HCT116 (cell line): ENCODE data around the gene TMEM52B. TPM values are rescaled to one million over a fixed set of nuclear protein-coding genes. Genes with fewer than 3 reads are reported as not detected.

Experiments used
- ATAC-seq: fragments of 200-7000 bp; cut with Tn5 transposase; 2 replicates; pipeline ENCODE4 v1.9.1; 2020; ENCODE audit warnings: mild to moderate bottlenecking, moderate library complexity
- BruUV-seq: library from RNA; stranded (reverse); fragments of 400-500 nt; replicated peaks from 2 replicates; lab custom pipeline; 2021; lab: Mats Ljungman, UMichigan
- CTCF ChIA-PET: fragments of 300-600 bp; sonication (Branson Sonifier 250); formaldehyde crosslinking; loops from one replicate; lab custom pipeline; 2021; ENCODE audit warnings: antibody characterized with exemption; lab: Charles Lee
- POLR2A ChIA-PET: fragments of 300-600, 350-600 bp; sonication (Branson Sonifier 250); formaldehyde crosslinking; loops from one replicate; lab custom pipeline; 2021; ENCODE audit warnings: antibody characterized with exemption; lab: Charles Lee
- RAD21 ChIA-PET, 2 experiments: fragments of 300-600 bp; sonication (Branson Sonifier 250); formaldehyde crosslinking; loops; one replicate each; lab custom pipeline; 2023; ENCODE audit warnings: low total read pairs in 2 of 2; ENCODE audit not compliant: uncharacterized antibody in 2 of 2, unreplicated experiment in 2 of 2, low non-redundant PET in 1 of 2; lab: Charles Lee
- DNase-seq: peaks from one replicate; pipeline ENCODE4 v3.0.0-alpha.2; 2010; ENCODE audit warnings: low read depth, low spot score
- H2AFZ ChIP-seq: fragments of 200-600 bp; shearing (Covaris generic), sonication (generic); 2 replicates; pipeline ENCODE4 v1.6.1; 2017; ENCODE audit warnings: low read depth, mixed run types, mixed read lengths, antibody characterized with exemption, low read length; ENCODE audit not compliant: poor library complexity, severe bottlenecking
- H3K27ac ChIP-seq: 2 replicates; pipeline ENCODE4 v1.5.1; 2012; ENCODE audit warnings: low read depth, low read length
- H3K27me3 ChIP-seq: fragments of 200-600 bp; sonication (generic); 2 replicates; pipeline ENCODE4 v1.6.1; 2016; ENCODE audit warnings: mixed run types, low read length, mixed read lengths; ENCODE audit not compliant: insufficient read depth
- H3K36me3 ChIP-seq, 2 experiments: fragments of 200-500 bp in 1 of 2; fragments of 200-600 bp in 1 of 2; sonication (Bioruptor generic) in 1 of 2; sonication (generic) in 1 of 2; 2 replicates each; pipeline versions ENCODE4 v1.5.1 to v1.6.1; 2014 to 2016; ENCODE audit warnings: low read length in 2 of 2, inconsistent platforms in 1 of 2, mixed read lengths in 1 of 2, mixed run types in 1 of 2; ENCODE audit not compliant: insufficient read depth in 2 of 2, control insufficient read depth in 1 of 2
- H3K4me1 ChIP-seq, 2 experiments: fragments of 200-600 bp in 1 of 2; sonication (generic) in 1 of 2; 2 replicates each; pipeline versions ENCODE4 v1.5.1 to v1.6.1; 2012 to 2017; ENCODE audit warnings: low read length in 2 of 2, inconsistent platforms in 1 of 2, mild to moderate bottlenecking in 1 of 2, mixed read lengths in 1 of 2, mixed run types in 1 of 2, moderate library complexity in 1 of 2; ENCODE audit not compliant: insufficient read depth in 2 of 2, control insufficient read depth in 1 of 2
- H3K4me2 ChIP-seq: fragments of 200-600 bp; sonication (generic); 2 replicates; pipeline ENCODE4 v1.6.1; 2017; ENCODE audit warnings: mixed run types, low read length, mixed read lengths
- H3K4me3 ChIP-seq, 2 experiments: fragments of 200-600 bp in 1 of 2; sonication (generic) in 1 of 2; replicated peaks in 1 of 2; 2 replicates each; pipeline ENCODE4 v1.5.1; 2011 to 2016; ENCODE audit warnings: low read length in 2 of 2, control low read depth in 1 of 2, low read depth in 1 of 2, mild to moderate bottlenecking in 1 of 2, mixed read lengths in 1 of 2, mixed run types in 1 of 2
- H3K79me2 ChIP-seq: fragments of 200-600 bp; sonication (generic); 2 replicates; pipeline ENCODE4 v1.6.1; 2017; ENCODE audit warnings: mild to moderate bottlenecking, mixed run types, low read length, moderate library complexity, mixed read lengths; ENCODE audit not compliant: insufficient read depth
- H3K9ac ChIP-seq: fragments of 200-600 bp; sonication (generic); 2 replicates; pipeline ENCODE4 v1.6.1; 2016; ENCODE audit warnings: low read length, mixed read lengths
- H3K9me2 ChIP-seq: fragments of 200-600 bp; sonication (generic), shearing (Covaris generic); 2 replicates; pipeline ENCODE4 v1.6.1; 2017; ENCODE audit warnings: mixed run types, mild to moderate bottlenecking, moderate library complexity; ENCODE audit not compliant: insufficient read depth
- H3K9me3 ChIP-seq, 2 experiments: fragments of 200-500 bp in 1 of 2; fragments of 200-600 bp in 1 of 2; sonication (Bioruptor generic) in 1 of 2; sonication (generic) in 1 of 2; 2 replicates each; pipeline ENCODE4 v1.6.1; 2014 to 2017; ENCODE audit warnings: low read length in 2 of 2, mixed read lengths in 2 of 2, inconsistent platforms in 1 of 2, low read depth in 1 of 2, mild to moderate bottlenecking in 1 of 2, mixed run types in 1 of 2, moderate library complexity in 1 of 2; ENCODE audit not compliant: control insufficient read depth in 1 of 2, insufficient read depth in 1 of 2
- H4K20me1 ChIP-seq: fragments of 200-600 bp; sonication (generic), shearing (Covaris generic); 2 replicates; pipeline ENCODE4 v1.6.1; 2017; ENCODE audit warnings: mixed run types, mild to moderate bottlenecking, moderate library complexity; ENCODE audit not compliant: insufficient read depth
- CBX3 ChIP-seq: IDR thresholded peaks from 2 replicates; pipeline ENCODE4 v1.6.1; 2012; ENCODE audit warnings: low read depth
- CEBPB ChIP-seq: IDR thresholded peaks from 2 replicates; pipeline ENCODE4 v1.6.1; 2012; ENCODE audit warnings: low read depth
- EGR1 ChIP-seq: IDR thresholded peaks from 2 replicates; pipeline ENCODE4 v1.6.1; 2012; ENCODE audit warnings: low read depth
- EZH2 ChIP-seq: fragments of 200-600 bp; sonication (generic); IDR thresholded peaks from 2 replicates; pipeline ENCODE4 v1.6.1; 2017; ENCODE audit warnings: antibody characterized with exemption, mixed run types
- EZH2phosphoT487 ChIP-seq: fragments of 200-600 bp; IDR thresholded peaks from 2 replicates; pipeline ENCODE4 v1.6.1; 2018; ENCODE audit warnings: antibody characterized with exemption, borderline replicate concordance
- FOSL1 ChIP-seq: IDR thresholded peaks from 2 replicates; pipeline ENCODE4 v1.6.1; 2012; ENCODE audit warnings: low read depth
- JUND ChIP-seq: IDR thresholded peaks from 2 replicates; pipeline ENCODE4 v1.6.1; 2012
- POLR2A ChIP-seq: IDR thresholded peaks from 2 replicates; pipeline ENCODE4 v1.7.0; 2011; ENCODE audit warnings: borderline replicate concordance; ENCODE audit not compliant: insufficient read depth, insufficient read length; ENCODE audit errors: extremely low read depth
- POLR2AphosphoS5 ChIP-seq: IDR thresholded peaks from 2 replicates; pipeline ENCODE4 v1.6.1; 2011; ENCODE audit warnings: mild to moderate bottlenecking, low read depth, low read length, moderate library complexity
- RAD21 ChIP-seq: IDR thresholded peaks from 2 replicates; pipeline ENCODE4 v1.6.1; 2012; ENCODE audit warnings: low read depth, mild to moderate bottlenecking
- SP1 ChIP-seq: IDR thresholded peaks from 2 replicates; pipeline ENCODE4 v1.6.1; 2012; ENCODE audit warnings: low read depth
- SRF ChIP-seq: IDR thresholded peaks from 2 replicates; pipeline ENCODE4 v1.6.1; 2012; ENCODE audit warnings: low read depth
- YY1 ChIP-seq: IDR thresholded peaks from 2 replicates; pipeline ENCODE4 v1.6.1; 2011; ENCODE audit warnings: low read length, low read depth, moderate library complexity, mild to moderate bottlenecking; ENCODE audit not compliant: insufficient replicate concordance; ENCODE audit errors: extremely low read depth
- ZFX ChIP-seq: fragments of 450-650 bp; IDR thresholded peaks from 2 replicates; pipeline ENCODE4 v1.6.1; 2017
- intact Hi-C: fragments of 100-400 bp; cut with micrococcal nuclease; formaldehyde crosslinking; loops from 2 replicates; pipeline ENCODE4 v1.10.0; 2022
- total RNA-seq: library from RNA; stranded (reverse); gene quantifications from one replicate; pipeline ENCODE4 v1.2.1, GENCODE V29; 2021; ENCODE audit not compliant: unreplicated experiment
- TF ChIP-seq, protein P1 (sequence below): IDR thresholded peaks from 2 replicates; pipeline ENCODE4 v1.6.1; 2012
- TF ChIP-seq, protein P2 (sequence below): IDR thresholded peaks from 2 replicates; pipeline ENCODE4 v1.6.1; 2011; ENCODE audit warnings: mild to moderate bottlenecking, low read length, moderate library complexity; ENCODE audit not compliant: insufficient replicate concordance; ENCODE audit errors: extremely low read depth
- TF ChIP-seq, protein P3 (sequence below), 3 experiments: fragments of 200-600 bp in 1 of 3; sonication (generic) in 1 of 3; IDR thresholded peaks in 2 of 3; conservative IDR thresholded peaks in 1 of 3; 2 replicates each; pipeline ENCODE4 v1.5.1; 2012 to 2017; ENCODE audit warnings: low read depth in 2 of 3, low read length in 2 of 3, antibody characterized with exemption in 1 of 3, borderline replicate concordance in 1 of 3, control low read depth in 1 of 3, mild to moderate bottlenecking in 1 of 3, mixed read lengths in 1 of 3, mixed run types in 1 of 3, moderate library complexity in 1 of 3; ENCODE audit not compliant: insufficient read depth in 1 of 3

Gene TMEM52B
- total RNA-seq, 1 experiment from 2014 or later = not detected

DNA sequence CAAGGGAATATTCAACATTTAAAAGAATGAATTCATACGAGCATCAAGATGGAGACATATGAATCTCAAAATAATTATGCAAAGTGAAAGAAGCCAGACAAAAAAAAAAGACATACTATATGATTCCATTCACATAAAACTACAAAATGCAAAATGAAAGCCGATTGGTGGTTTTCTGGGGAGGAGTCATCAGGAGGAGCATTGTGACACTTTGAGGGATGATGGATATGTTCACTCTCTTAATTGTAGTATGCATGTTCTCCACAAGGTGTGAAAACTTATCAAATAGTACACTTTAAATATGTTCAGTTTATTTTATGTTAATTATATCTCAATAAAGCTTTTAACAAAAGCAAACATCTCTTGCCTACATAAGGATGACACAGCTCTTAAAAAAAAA lies 20.4 kb upstream of the TMEM52B start:
- no peak overlapping the region for H2AFZ ChIP-seq
- no peak overlapping the region for H3K4me3 ChIP-seq
- peaks cover 0 to 4% of the 10 kb centered on the region in 2 experiments; a peak in 1 of 4 replicates for H3K4me1 ChIP-seq
- no peaks in the 10 kb centered on the region for H3K36me3 ChIP-seq
- H3K79me2 ChIP-seq = no peaks in the 10 kb centered on the region
- H3K27me3 ChIP-seq = no peaks in the 10 kb centered on the region
- no peak for TF ChIP-seq RAD21
- no peak for TF ChIP-seq SRF
- TF ChIP-seq POLR2AphosphoS5 = no peak
- no peak for TF ChIP-seq EZH2phosphoT487
- TF ChIP-seq, protein P1, sequence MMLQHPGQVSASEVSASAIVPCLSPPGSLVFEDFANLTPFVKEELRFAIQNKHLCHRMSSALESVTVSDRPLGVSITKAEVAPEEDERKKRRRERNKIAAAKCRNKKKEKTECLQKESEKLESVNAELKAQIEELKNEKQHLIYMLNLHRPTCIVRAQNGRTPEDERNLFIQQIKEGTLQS = no peak
- no peak for TF ChIP-seq ZFX
- TF ChIP-seq CBX3 = no peak
- ChIA-PET RAD21 (no interaction called here), POLR2A (no interaction called here), CTCF (no interaction called here)
- no peaks in the 10 kb centered on the region for H3K9me2 ChIP-seq
- ATAC-seq = no peak
- H4K20me1 ChIP-seq = no peaks in the 10 kb centered on the region
- intact Hi-C loops = no loop called here
- H3K27ac ChIP-seq = no peak overlapping the region
- BruUV-seq = no TSS peak
- no peak for DNase-seq
- no peak overlapping the region for H3K4me2 ChIP-seq
- H3K9ac ChIP-seq = no peak overlapping the region
- no peaks in the 10 kb centered on the region for H3K9me3 ChIP-seq

DNA sequence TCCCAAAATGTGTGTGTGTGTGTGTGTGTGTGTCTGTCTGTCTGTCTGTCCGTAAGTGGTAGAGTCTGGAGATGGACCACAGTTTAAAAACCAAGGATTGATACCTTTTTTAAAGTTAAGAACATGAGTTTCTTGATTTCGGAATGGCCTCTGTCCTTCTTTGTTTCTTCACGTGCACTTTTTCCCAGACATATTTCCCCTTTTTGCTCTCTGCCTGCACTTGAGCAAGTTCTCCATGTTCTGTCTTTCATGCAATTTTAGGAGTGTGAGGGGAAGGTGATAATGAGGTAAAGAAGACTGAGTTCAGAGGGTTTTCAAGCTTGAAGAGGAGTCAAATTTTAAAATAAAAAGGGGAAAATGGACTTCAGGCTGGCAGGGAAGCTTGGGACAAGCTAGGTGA lies 19.6 kb upstream of the TMEM52B start:
- no peaks in the 10 kb centered on the region for H3K36me3 ChIP-seq
- H3K4me1 ChIP-seq = no peaks in the 10 kb centered on the region
- ChIA-PET POLR2A (interaction anchor here (1.1 kb wide), 1 partner anchor 53 kb away, joined by 3 read pairs; no protein-coding TSS in a partner anchor), CTCF (no interaction called here), RAD21 (no interaction called here)
- no peaks in the 10 kb centered on the region for H3K9me2 ChIP-seq
- BruUV-seq = no TSS peak
- no peaks in the 10 kb centered on the region for H3K27me3 ChIP-seq
- no peak overlapping the region for H3K27ac ChIP-seq
- H3K9ac ChIP-seq = no peak overlapping the region
- DNase-seq (no peak), ATAC-seq (no peak)
- no peak overlapping the region for H2AFZ ChIP-seq
- no peaks in the 10 kb centered on the region for H3K79me2 ChIP-seq
- no peak overlapping the region for H3K4me2 ChIP-seq
- H3K9me3 ChIP-seq = no peaks in the 10 kb centered on the region
- no peak overlapping the region for H3K4me3 ChIP-seq
- intact Hi-C loops = no loop called here
- no peaks in the 10 kb centered on the region for H4K20me1 ChIP-seq
- TF ChIP-seq EZH2 (no peak), YY1 (no peak), FOSL1 (no peak), CEBPB (no peak), JUND (no peak), POLR2A (no peak), SRF (no peak), EZH2phosphoT487 (no peak), CBX3 (no peak), POLR2AphosphoS5 (no peak), SP1 (no peak), ZFX (no peak), EGR1 (no peak)
- TF ChIP-seq, protein P2, sequence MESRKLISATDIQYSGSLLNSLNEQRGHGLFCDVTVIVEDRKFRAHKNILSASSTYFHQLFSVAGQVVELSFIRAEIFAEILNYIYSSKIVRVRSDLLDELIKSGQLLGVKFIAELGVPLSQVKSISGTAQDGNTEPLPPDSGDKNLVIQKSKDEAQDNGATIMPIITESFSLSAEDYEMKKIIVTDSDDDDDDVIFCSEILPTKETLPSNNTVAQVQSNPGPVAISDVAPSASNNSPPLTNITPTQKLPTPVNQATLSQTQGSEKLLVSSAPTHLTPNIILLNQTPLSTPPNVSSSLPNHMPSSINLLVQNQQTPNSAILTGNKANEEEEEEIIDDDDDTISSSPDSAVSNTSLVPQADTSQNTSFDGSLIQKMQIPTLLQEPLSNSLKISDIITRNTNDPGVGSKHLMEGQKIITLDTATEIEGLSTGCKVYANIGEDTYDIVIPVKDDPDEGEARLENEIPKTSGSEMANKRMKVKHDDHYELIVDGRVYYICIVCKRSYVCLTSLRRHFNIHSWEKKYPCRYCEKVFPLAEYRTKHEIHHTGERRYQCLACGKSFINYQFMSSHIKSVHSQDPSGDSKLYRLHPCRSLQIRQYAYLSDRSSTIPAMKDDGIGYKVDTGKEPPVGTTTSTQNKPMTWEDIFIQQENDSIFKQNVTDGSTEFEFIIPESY = no peak
- TF ChIP-seq, protein P3, sequence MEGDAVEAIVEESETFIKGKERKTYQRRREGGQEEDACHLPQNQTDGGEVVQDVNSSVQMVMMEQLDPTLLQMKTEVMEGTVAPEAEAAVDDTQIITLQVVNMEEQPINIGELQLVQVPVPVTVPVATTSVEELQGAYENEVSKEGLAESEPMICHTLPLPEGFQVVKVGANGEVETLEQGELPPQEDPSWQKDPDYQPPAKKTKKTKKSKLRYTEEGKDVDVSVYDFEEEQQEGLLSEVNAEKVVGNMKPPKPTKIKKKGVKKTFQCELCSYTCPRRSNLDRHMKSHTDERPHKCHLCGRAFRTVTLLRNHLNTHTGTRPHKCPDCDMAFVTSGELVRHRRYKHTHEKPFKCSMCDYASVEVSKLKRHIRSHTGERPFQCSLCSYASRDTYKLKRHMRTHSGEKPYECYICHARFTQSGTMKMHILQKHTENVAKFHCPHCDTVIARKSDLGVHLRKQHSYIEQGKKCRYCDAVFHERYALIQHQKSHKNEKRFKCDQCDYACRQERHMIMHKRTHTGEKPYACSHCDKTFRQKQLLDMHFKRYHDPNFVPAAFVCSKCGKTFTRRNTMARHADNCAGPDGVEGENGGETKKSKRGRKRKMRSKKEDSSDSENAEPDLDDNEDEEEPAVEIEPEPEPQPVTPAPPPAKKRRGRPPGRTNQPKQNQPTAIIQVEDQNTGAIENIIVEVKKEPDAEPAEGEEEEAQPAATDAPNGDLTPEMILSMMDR (IDR thresholded peaks at IDR 0.05 in 2 of 3, conservative IDR thresholded peaks at IDR 0.05 in 1 of 3; ENCODE audit: borderline replicate concordance in 1 of 3, insufficient read depth in 1 of 3, low read depth in 2 of 3, low read length in 2 of 3) = no peak
- TF ChIP-seq, protein P1 = no peak
